ENCODE results near the gene C4BPA. TPM values are rescaled to one million over a fixed set of nuclear protein-coding genes. Genes with fewer than 3 reads are reported as not detected.

Gene C4BPA
- total and polyA plus RNA-seq, 4 donors = 49.5 to 1,527 (median 1,194) TPM

- H3K9me3 ChIP-seq (ENCODE audit: control insufficient read depth in 4 of 4, low read length in 3 of 4) = no peaks in the 10 kb centered on the region
- no peaks in the 10 kb centered on the region for H3K27me3 ChIP-seq (ENCODE audit: control insufficient read depth in 4 of 4, insufficient read depth in 4 of 4, low read length in 3 of 4)
- H3K4me1 ChIP-seq (ENCODE audit: control insufficient read depth in 4 of 4, insufficient read depth in 4 of 4, low read length in 3 of 4) = peaks cover 4 to 13% (median 11%) of the 10 kb centered on the region in 4 donors
- no peak overlapping the region for H3K4me3 ChIP-seq (ENCODE audit: low read depth in 1 of 3, low read length in 3 of 3)
- H3K27ac ChIP-seq (ENCODE audit: low read depth in 1 of 2, low read length in 2 of 2) = no peak overlapping the region
- no peak for DNase-seq (ENCODE audit: low spot score)
- WGBS = 75% methylated on average over 2 of the region's 2 CpGs
- no peak overlapping the region for H3K9ac ChIP-seq (ENCODE audit: low read depth in 1 of 2, low read length in 2 of 2)
- TF ChIP-seq YY1 (IDR thresholded peaks at IDR 0.05) = peak; percentile 51
- no peak for TF ChIP-seq GABPA (IDR thresholded peaks at IDR 0.05 in 1 of 2, conservative IDR thresholded peaks at IDR 0.05 in 1 of 2)
- TF ChIP-seq HNF4A (conservative IDR thresholded peaks at IDR 0.05) = peak; percentile 6 to 8
- peaks cover 5 to 37% (median 31%) of the 10 kb centered on the region in 4 donors for H3K36me3 ChIP-seq (ENCODE audit: control insufficient read depth in 4 of 4, insufficient read depth in 3 of 4, low read depth in 1 of 4, low read length in 3 of 4)
These were observed 8.7 kb downstream of the C4BPA start for GRCh38 chr1:207112616-207113296.

GRCh38 chr1:207115269-207115668 is 11.2 kb downstream of the C4BPA start:
- Histone ChIP-seq H3K4me3 (ENCODE audit: low read depth in 1 of 3, low read length in 3 of 3) (no peak overlapping the region), H3K4me1 (ENCODE audit: control insufficient read depth in 4 of 4, insufficient read depth in 4 of 4, low read length in 3 of 4) (peaks cover 0 to 9% (median 3%) of the 10 kb centered on the region in 4 donors), H3K27ac (ENCODE audit: low read depth in 1 of 2, low read length in 2 of 2) (no peak overlapping the region), H3K27me3 (ENCODE audit: control insufficient read depth in 4 of 4, insufficient read depth in 4 of 4, low read length in 3 of 4) (no peaks in the 10 kb centered on the region), H3K36me3 (ENCODE audit: control insufficient read depth in 4 of 4, insufficient read depth in 3 of 4, low read depth in 1 of 4, low read length in 3 of 4) (peaks cover 5 to 55% (median 49%) of the 10 kb centered on the region in 4 donors), H3K9me3 (ENCODE audit: control insufficient read depth in 4 of 4, low read length in 3 of 4) (no peaks in the 10 kb centered on the region), H3K9ac (ENCODE audit: low read depth in 1 of 2, low read length in 2 of 2) (no peak overlapping the region)
- WGBS = 77% methylated on average over 5 of the region's 5 CpGs
- no peak for DNase-seq (ENCODE audit: low spot score)
- TF ChIP-seq CTCF (IDR thresholded peaks at IDR 0.05; ENCODE audit: low read depth, low read length, missing input control) (no peak), FOXA2 (IDR thresholded peaks at IDR 0.05) (no peak), EGR1 (IDR thresholded peaks at IDR 0.05; ENCODE audit: low read depth in 2 of 2) (no peak), FOXA1 (IDR thresholded peaks at IDR 0.05) (no peak), HNF4G (IDR thresholded peaks at IDR 0.05) (no peak), MAX (IDR thresholded peaks at IDR 0.05) (no peak), NR2F2 (IDR thresholded peaks at IDR 0.05) (no peak), RXRA (IDR thresholded peaks at IDR 0.05) (no peak), RAD21 (IDR thresholded peaks at IDR 0.05) (no peak), YY1 (IDR thresholded peaks at IDR 0.05) (no peak), REST (IDR thresholded peaks at IDR 0.05) (no peak), HNF4A (conservative IDR thresholded peaks at IDR 0.05) (no peak), ATF3 (IDR thresholded peaks at IDR 0.05) (no peak), SP1 (IDR thresholded peaks at IDR 0.05) (no peak), TAF1 (conservative IDR thresholded peaks at IDR 0.05) (no peak), GABPA (IDR thresholded peaks at IDR 0.05 in 1 of 2, conservative IDR thresholded peaks at IDR 0.05 in 1 of 2) (no peak), JUND (IDR thresholded peaks at IDR 0.05) (no peak), ZBTB33 (IDR thresholded peaks at IDR 0.05) (no peak)

Measured in liver (tissue), 9 donors.